Erythroblast (primary cell): ENCODE results near the gene PRDX3.

Experiments
- GATA1 ChIP-seq: IDR thresholded peaks from 2 replicates; pipeline ENCODE4 v1.6.1; 2011; ENCODE audit warnings: low read depth, mild to moderate bottlenecking, control low read depth, low read length, moderate library complexity
- POLR2A ChIP-seq: IDR thresholded peaks from 2 replicates; pipeline ENCODE4 v1.6.1; 2011; ENCODE audit warnings: mild to moderate bottlenecking, low read length

GRCh38 chr10:119215371-119215770 is 36.8 kb upstream of the PRDX3 start:
- TF ChIP-seq POLR2A (no peak), GATA1 (no peak)
